ENCODE data around the gene VPS35L.

VPS35L gene

GRCh38 chr16:19555186-19555937, at the start of gene VPS35L:
Gene VPS35L, plus strand, starts transcription at chr16:19555703. Its CDS starts 27 bp downstream, at chr16:19555730.
- DNase-seq (ENCODE audit: low read depth): peak; percentile 96

GRCh38 chr16:19506965-19507364, 48.5 kb upstream of the VPS35L start:
- no peak for DNase-seq (ENCODE audit: low read depth)

GRCh38 chr16:19507867-19508266, 47.6 kb upstream of the VPS35L start:
- DNase-seq (ENCODE audit: low read depth): no peak

DNA sequence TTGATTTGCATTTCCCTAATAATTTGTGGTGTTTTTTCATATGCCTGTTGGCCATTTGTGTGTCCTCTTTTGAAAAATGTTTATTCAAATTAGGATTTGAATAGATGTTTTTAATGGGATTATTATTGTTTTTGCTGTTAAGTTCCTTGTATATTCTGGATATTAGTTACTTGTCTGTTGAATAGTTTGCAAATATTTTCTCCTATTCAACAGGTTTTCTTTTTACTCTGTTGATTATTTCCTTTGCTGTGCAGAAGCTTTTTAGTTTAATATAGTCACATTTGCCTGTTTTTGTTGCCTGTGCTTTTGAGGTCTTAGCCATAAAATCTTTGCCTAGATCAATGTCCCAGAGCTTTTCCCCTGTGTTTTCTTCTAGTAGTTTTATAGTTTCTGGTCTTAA, 43.2 kb upstream of the VPS35L start:
- no peak for DNase-seq (ENCODE audit: low read depth)

GRCh38 chr16:19513377-19514053, 42.0 kb upstream of the VPS35L start:
- no peak for DNase-seq (ENCODE audit: low read depth)

DNA sequence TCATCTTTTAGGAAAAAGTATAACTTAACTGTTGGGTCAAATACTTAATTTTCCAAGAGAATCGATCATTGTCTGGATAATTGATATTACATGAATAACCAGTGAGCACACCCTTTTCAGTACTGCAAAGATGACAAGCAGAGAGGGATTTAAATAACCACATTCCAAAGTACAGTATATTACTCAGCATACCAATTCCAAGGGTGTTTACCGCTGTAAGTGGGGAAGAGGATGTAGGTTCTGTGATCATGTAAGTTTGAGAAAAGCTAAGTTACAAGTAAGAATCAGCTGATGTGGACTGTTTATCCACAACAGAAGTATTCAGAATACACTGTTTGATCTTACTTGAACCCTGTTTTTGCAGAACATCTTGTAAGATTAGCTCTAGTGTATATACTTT, 39.7 kb upstream of the VPS35L start:
- no peak for DNase-seq (ENCODE audit: low read depth)

- peak; percentile 36 for DNase-seq (ENCODE audit: low read depth)
These were observed 37.9 kb upstream of the VPS35L start for GRCh38 chr16:19517424-19518089.

DNA sequence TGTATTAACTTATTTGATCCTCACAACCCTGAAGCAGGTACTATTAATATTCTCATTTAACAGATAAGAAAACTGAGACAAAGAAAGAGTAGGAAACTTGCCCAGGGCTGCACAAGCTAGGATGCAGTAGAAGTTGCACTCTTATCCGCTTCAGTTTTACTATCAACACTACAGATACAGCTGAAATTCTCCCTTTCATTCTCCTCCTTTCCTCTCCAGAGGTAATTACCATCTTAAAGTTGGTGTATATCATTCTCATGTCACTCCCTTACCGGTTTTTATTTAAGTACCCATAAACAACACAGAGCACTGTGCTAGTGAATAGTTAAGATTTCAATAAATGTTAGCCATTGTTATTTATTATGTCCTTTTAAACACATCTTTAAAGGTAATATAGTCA, 37.1 kb upstream of the VPS35L start:
- DNase-seq (ENCODE audit: low read depth): no peak

- no peak for DNase-seq (ENCODE audit: low read depth)
These were observed 34.6 kb upstream of the VPS35L start for GRCh38 chr16:19520861-19521331.

- DNase-seq (ENCODE audit: low read depth): peak; percentile 85
These were observed 33.8 kb upstream of the VPS35L start, which contains the start of gene GDE1 for GRCh38 chr16:19521471-19522396. Gene GDE1, minus strand, starts transcription at chr16:19522098. Its CDS starts 134 bp downstream, at chr16:19521964.

GRCh38 chr16:19522397-19522732, 33.1 kb upstream of the VPS35L start:
- DNase-seq (ENCODE audit: low read depth): no peak

DNA sequence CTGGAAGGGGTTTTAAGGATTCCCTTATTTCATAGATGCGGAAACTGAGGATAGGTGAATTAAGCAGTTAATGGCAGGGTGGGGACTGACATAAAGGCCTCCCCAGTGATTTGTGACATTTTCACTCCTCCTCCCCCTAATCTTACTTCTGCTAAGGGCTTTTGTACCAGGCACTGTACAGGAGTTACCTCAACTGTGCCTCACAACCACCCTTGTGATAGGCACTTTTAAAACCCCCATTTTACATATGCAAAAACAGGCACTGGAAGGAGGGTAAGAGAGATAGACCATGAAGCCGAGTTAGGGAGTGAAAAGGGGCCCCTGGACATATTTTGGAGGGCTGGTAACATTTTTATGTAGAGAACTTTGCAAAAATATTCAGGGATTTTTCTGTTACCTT, 32.7 kb upstream of the VPS35L start:
- no peak for DNase-seq (ENCODE audit: low read depth)

GRCh38 chr16:19523184-19523558, 32.3 kb upstream of the VPS35L start:
- no peak for DNase-seq (ENCODE audit: low read depth)

GRCh38 chr16:19523559-19524355, 31.7 kb upstream of the VPS35L start, which contains the start of gene CCP110:
Gene CCP110, plus strand, starts transcription at chr16:19523942. Its CDS starts 3,940 bp downstream, at chr16:19527882.
- peak; percentile 97 for DNase-seq (ENCODE audit: low read depth)

GRCh38 chr16:19524356-19524615, 31.2 kb upstream of the VPS35L start:
- DNase-seq (ENCODE audit: low read depth): no peak

GRCh38 chr16:19524616-19525384, 30.7 kb upstream of the VPS35L start:
- no peak for DNase-seq (ENCODE audit: low read depth)

DNA sequence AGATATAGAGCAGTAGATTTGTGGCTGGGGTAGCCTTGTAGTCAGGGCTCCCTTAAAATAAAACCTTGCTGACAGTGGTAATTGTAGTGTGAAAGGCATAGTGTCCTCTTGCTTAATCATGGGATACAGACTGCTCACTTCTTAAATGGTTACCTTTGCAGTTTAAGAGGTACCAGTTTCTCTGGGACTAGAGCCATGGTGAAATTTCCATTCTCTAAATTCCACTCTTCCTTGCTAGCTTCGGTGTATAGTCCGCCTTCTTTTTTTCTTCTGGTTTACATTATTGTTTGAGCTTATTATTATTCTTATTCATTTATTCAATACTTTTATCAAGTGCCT, 30.1 kb upstream of the VPS35L start:
- DNase-seq (ENCODE audit: low read depth): no peak

GRCh38 chr16:19527161-19527560, 28.3 kb upstream of the VPS35L start:
- DNase-seq (ENCODE audit: low read depth): no peak

DNA sequence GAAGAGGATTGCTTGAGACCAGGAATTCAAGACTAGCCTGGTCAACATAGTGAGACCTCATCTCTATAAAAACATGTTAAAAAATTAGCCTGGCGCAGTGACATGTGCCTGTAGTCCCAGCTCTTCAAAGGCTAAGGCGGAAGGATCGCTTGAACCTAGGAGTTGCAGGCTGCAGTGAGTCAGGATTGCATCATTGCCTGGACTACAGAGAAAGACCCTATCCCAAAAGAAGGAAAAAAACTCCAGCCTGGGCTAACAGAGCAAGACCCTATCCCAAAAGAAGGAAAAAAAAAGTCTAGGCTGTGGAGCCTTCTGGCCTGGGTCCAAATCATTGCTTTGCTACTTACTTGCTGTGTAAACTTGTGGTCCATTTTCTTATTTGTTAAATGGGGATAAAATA, 26.8 kb upstream of the VPS35L start:
- DNase-seq (ENCODE audit: low read depth): no peak

DNA sequence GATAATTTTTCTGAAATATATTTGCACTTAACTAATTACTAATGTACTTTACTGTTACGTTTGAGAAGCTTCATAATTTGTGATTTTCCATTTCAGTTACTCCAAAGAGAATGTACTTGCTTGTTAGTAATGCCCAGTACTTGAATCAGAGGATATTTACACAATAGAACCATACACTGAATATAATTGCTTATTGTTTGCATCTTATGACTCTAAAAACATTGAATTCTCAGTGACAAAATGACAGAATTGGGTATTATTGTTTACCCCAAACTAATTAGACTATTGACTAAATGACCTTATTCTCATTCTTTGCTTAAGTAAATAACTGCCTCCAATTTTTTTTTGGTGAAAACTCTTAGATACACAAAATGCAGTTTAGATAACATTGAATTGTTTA, 22.9 kb upstream of the VPS35L start:
- no peak for DNase-seq (ENCODE audit: low read depth)

Measured in stromal cell of bone marrow (primary cell).